Hepatocyte (in vitro differentiated cells): ENCODE measurements around the gene DYSF. TPM values are rescaled to one million over a fixed set of nuclear protein-coding genes. Genes with fewer than 3 reads are reported as not detected.

Experiments
- DNase-seq: peaks from one replicate; pipeline ENCODE4 v3.0.0-alpha.2; 2016; ENCODE audit warnings: low spot score
- H2AFZ ChIP-seq: fragments of 200-600 bp; sonication (generic); 2 replicates; pipeline ENCODE4 v1.6.0; 2016; ENCODE audit warnings: antibody characterized with exemption, mild to moderate bottlenecking
- H3K27ac ChIP-seq: fragments of 200-600 bp; sonication (generic); 2 replicates; pipeline ENCODE4 v1.5.1; 2016; ENCODE audit warnings: mild to moderate bottlenecking
- H3K27me3 ChIP-seq: fragments of 200-600 bp; sonication (generic); 2 replicates; pipeline ENCODE4 v1.6.1; 2016
- H3K36me3 ChIP-seq: fragments of 200-600 bp; sonication (generic); replicated peaks from 2 replicates; pipeline ENCODE4 v1.5.1; 2016; ENCODE audit warnings: low read depth; ENCODE audit not compliant: insufficient read depth
- H3K4me1 ChIP-seq: fragments of 200-600 bp; sonication (generic); 2 replicates; pipeline ENCODE4 v1.5.1; 2016; ENCODE audit warnings: mild to moderate bottlenecking, moderate library complexity; ENCODE audit not compliant: insufficient read depth
- H3K4me2 ChIP-seq: fragments of 200-600 bp; sonication (generic); 2 replicates; pipeline ENCODE4 v1.6.0; 2016
- H3K4me3 ChIP-seq: fragments of 200-600 bp; sonication (generic); 2 replicates; pipeline ENCODE4 v1.5.1; 2016; ENCODE audit warnings: mild to moderate bottlenecking
- H3K79me2 ChIP-seq: fragments of 200-600 bp; sonication (generic); 2 replicates; pipeline ENCODE4 v1.6.0; 2017; ENCODE audit warnings: mild to moderate bottlenecking
- H3K9me2 ChIP-seq: fragments of 200-600 bp; sonication (generic); replicated peaks from 2 replicates; pipeline ENCODE4 v1.6.0; 2017; ENCODE audit warnings: mild to moderate bottlenecking; ENCODE audit not compliant: insufficient read depth
- H3K9me3 ChIP-seq: fragments of 200-600 bp; sonication (generic); 2 replicates; pipeline ENCODE4 v1.5.1; 2016; ENCODE audit warnings: low read depth, mild to moderate bottlenecking
- H4K20me1 ChIP-seq: fragments of 200-600 bp; sonication (generic); 2 replicates; pipeline ENCODE4 v1.6.0; 2016; ENCODE audit warnings: mild to moderate bottlenecking; ENCODE audit not compliant: insufficient read depth, poor library complexity, severe bottlenecking
- CTCF ChIP-seq: fragments of 200-600 bp; sonication (generic); IDR thresholded peaks from 2 replicates; pipeline ENCODE4 v1.5.1; 2016; ENCODE audit warnings: antibody characterized with exemption, mild to moderate bottlenecking; ENCODE audit not compliant: poor library complexity
- EZH2 ChIP-seq: fragments of 200-600 bp; sonication (generic); IDR thresholded peaks from 2 replicates; pipeline ENCODE4 v1.6.1; 2016; ENCODE audit warnings: antibody characterized with exemption, mild to moderate bottlenecking, borderline replicate concordance
- EZH2phosphoT487 ChIP-seq: fragments of 200-600 bp; sonication (generic); IDR thresholded peaks from one replicate; pipeline ENCODE4 v1.6.1; 2018; ENCODE audit warnings: antibody characterized with exemption, mild to moderate bottlenecking, low read depth, moderate library complexity; ENCODE audit not compliant: unreplicated experiment, severe bottlenecking
- whole genome bisulfite sequencing: methylation state at CpG from one replicate; pipeline ENCODE4 v1.1.6; 2016; ENCODE audit warnings: low lambda C conversion rate; ENCODE audit errors: missing lambda C conversion rate; 5-methylcytosine and 5-hydroxymethylcytosine counted together
- polyA plus RNA-seq: library from polyadenylated mRNA; unstranded; fragments of >200 nt; fragmentation: Nextera tagmentation; extraction: Ambion mirVana; gene quantifications from 2 replicates; pipeline ENCODE4 v1.2.1, GENCODE V29; 2016
- total RNA-seq: library from RNA; depleted of rRNA; stranded (reverse); fragments of >200 nt; gene quantifications from 2 replicates; pipeline ENCODE4 v1.2.3, GENCODE V29; 2014

Gene DYSF
- total and polyA plus RNA-seq, 2 experiments from 2014 or later = 0.25 to 0.90 TPM

GRCh38 chr2:71669628-71670429 lies 216.5 kb downstream of the DYSF start:
- Histone ChIP-seq H4K20me1 (no peaks in the 10 kb centered on the region), H3K4me2 (no peak overlapping the region), H3K27ac (no peak overlapping the region), H3K9me3 (no peaks in the 10 kb centered on the region), H3K36me3 (no peaks in the 10 kb centered on the region), H3K79me2 (no peaks in the 10 kb centered on the region), H3K4me3 (no peak overlapping the region), H2AFZ (no peak overlapping the region), H3K27me3 (no peaks in the 10 kb centered on the region), H3K4me1 (no peaks in the 10 kb centered on the region), H3K9me2 (no peaks in the 10 kb centered on the region)
- DNase-seq = no peak
- no peak for TF ChIP-seq CTCF
- TF ChIP-seq EZH2 = no peak
- no peak for TF ChIP-seq EZH2phosphoT487
- WGBS = 97% methylated on average over 8 of the region's 8 CpGs

- H4K20me1 ChIP-seq = no peaks in the 10 kb centered on the region
- H3K4me2 ChIP-seq = no peak overlapping the region
- DNase-seq = no peak
- H3K79me2 ChIP-seq = no peaks in the 10 kb centered on the region
- WGBS = 94% methylated on average over 4 of the region's 4 CpGs
- no peak overlapping the region for H3K27ac ChIP-seq
- no peaks in the 10 kb centered on the region for H3K27me3 ChIP-seq
- no peak overlapping the region for H2AFZ ChIP-seq
- H3K4me3 ChIP-seq = no peak overlapping the region
- H3K9me3 ChIP-seq = no peaks in the 10 kb centered on the region
- no peak for TF ChIP-seq CTCF
- TF ChIP-seq EZH2phosphoT487 = no peak
- no peak for TF ChIP-seq EZH2
- H3K9me2 ChIP-seq = no peaks in the 10 kb centered on the region
- H3K4me1 ChIP-seq = no peaks in the 10 kb centered on the region
- no peaks in the 10 kb centered on the region for H3K36me3 ChIP-seq
Observed at GRCh38 chr2:71670430-71670795, 217.1 kb downstream of the DYSF start.

- Histone ChIP-seq H3K9me3 (no peaks in the 10 kb centered on the region), H3K4me2 (no peak overlapping the region), H3K79me2 (no peaks in the 10 kb centered on the region), H3K4me1 (no peaks in the 10 kb centered on the region), H2AFZ (no peak overlapping the region), H3K9me2 (no peaks in the 10 kb centered on the region), H4K20me1 (no peaks in the 10 kb centered on the region), H3K27me3 (no peaks in the 10 kb centered on the region), H3K27ac (no peak overlapping the region), H3K36me3 (no peaks in the 10 kb centered on the region), H3K4me3 (no peak overlapping the region)
- TF ChIP-seq EZH2phosphoT487 = no peak
- TF ChIP-seq EZH2 = no peak
- no peak for TF ChIP-seq CTCF
- WGBS = 84% methylated on average over 6 of the region's 6 CpGs
- no peak for DNase-seq
Observed at GRCh38 chr2:71671203-71671854, 218.0 kb downstream of the DYSF start.
